Measurements from ENCODE around the gene DNAJC5G.
"Not testable (repeated sequence)": the region's sequence is repeated elsewhere in the genome, so short reads cannot be mapped to it uniquely, and the experiment has no call there.

The DNAJC5G gene

DNA sequence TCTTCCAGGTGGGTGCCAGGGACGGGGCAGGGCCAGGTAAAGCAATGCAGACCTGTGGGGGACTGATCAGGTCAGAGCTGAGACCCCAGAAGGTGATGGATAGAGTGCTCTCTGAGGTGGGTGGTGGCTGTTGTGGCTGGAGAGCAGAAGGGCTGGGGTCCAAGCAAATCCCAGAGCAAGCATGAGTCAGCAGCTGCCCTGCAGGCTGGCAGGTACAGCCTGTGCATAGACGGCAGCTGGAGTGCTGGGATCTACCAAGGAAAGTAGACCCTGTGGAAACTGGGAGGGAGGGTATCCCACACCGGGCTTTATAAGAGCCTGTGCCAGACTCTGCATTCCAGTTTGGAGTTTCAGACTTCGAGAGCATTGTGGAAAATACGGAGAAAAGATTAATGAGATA is 7.7 kb downstream of the DNAJC5G start:
- no peak for TF ChIP-seq ZNF274 (IDR thresholded peaks at IDR 0.05; ENCODE audit: low read depth, low read length)
- no peak overlapping the region for H3K4me3 ChIP-seq (ENCODE audit: low read length)

DNA sequence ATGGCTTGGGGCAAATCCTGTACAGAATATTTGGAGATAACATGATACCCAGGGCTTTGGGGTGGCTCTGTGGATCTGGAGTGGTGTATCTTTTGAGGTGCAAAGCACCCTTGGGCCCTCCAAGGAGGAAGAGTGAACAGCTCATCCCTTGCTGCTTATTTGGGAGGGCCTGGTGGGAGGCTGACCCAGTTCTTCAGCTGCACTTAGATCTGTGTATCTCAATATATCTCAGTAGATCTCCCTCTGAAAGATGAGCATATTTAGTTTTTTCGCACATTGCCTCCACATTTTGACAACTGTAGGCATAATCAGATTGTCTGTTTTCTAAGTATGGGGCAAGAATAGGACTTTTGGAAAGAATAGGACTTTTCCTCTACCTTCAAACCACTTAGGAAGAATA is 9.8 kb downstream of the DNAJC5G start:
- H3K4me3 ChIP-seq (ENCODE audit: low read length), result no peak overlapping the region
- TF ChIP-seq ZNF274 (IDR thresholded peaks at IDR 0.05; ENCODE audit: low read depth, low read length), result no peak

DNA sequence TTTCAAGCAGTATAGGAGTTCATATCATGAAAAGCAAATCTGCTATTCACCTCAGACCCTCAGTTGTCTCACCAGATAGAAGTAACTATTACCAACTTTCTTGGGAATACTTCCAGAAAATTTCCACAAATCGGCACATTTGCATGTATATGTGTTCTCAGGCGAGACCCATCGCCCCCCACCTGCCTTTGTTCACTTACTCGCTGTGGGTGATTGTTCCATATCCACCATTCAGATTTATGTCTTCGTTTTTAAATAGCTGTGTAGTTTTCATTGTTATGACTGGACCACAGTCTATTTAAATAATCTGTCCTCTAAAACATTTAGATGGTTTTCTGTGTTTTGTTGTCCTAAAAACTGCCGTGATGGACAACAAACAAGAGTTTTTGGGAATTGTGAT is 10.2 kb downstream of the DNAJC5G start:
- no peak overlapping the region for H3K4me3 ChIP-seq (ENCODE audit: low read length)
- TF ChIP-seq ZNF274 (IDR thresholded peaks at IDR 0.05; ENCODE audit: low read depth, low read length), result no peak

- TF ChIP-seq ZNF274 (IDR thresholded peaks at IDR 0.05; ENCODE audit: low read depth, low read length), result no peak
- no peak overlapping the region for H3K4me3 ChIP-seq (ENCODE audit: low read length)
Measured at GRCh38 chr2:27288610-27289009, 13.4 kb downstream of the DNAJC5G start.

- no peak overlapping the region for H3K4me3 ChIP-seq (ENCODE audit: low read length)
- TF ChIP-seq ZNF274 (IDR thresholded peaks at IDR 0.05; ENCODE audit: low read depth, low read length), result no peak
Measured at GRCh38 chr2:27290549-27290948, 15.3 kb downstream of the DNAJC5G start.

DNA sequence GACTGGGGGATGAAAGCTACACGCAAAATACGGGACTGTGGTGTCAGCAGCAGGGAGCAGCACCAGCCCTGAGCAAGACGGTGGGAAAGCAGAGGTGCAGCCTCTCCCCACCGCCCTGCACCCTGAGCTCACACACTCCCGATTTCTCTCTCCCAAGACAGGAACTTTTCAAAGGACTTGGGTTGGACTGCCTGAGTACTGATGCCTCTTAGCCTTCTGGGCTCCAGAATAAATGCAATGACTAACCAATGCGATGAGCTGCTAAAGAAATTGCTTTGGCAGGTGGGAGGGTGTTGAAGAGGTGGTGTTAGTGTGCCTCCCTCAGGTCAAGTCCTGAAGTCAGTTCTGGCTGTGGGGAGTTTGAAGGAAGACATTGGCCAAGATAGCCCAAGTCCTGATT is 16.6 kb downstream of the DNAJC5G start:
- H3K4me3 ChIP-seq (ENCODE audit: low read length), result no peak overlapping the region
- no peak for TF ChIP-seq ZNF274 (IDR thresholded peaks at IDR 0.05; ENCODE audit: low read depth, low read length)

DNA sequence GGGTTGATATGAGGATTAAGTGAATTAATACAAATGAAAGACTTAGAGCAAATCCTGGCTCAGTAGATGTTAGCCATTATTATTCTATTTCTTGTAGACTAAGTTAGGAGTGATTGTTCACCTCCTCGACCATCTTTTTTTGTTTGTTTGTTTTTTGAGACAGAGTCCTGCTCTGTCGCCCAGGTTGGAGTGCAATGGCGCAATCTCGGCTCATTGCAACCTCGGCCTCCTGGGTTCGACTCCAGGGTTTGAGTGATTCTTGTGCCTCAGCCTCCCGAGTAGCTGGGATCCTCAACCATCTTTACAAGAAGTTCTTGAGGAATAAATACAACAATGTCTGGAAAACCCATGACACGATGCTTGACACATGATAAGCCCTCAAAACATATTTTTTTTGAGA is 19.7 kb downstream of the DNAJC5G start:
- no peak for TF ChIP-seq ZNF274 (IDR thresholded peaks at IDR 0.05; ENCODE audit: low read depth, low read length)
- H3K4me3 ChIP-seq (ENCODE audit: low read length), result no peak overlapping the region

DNA sequence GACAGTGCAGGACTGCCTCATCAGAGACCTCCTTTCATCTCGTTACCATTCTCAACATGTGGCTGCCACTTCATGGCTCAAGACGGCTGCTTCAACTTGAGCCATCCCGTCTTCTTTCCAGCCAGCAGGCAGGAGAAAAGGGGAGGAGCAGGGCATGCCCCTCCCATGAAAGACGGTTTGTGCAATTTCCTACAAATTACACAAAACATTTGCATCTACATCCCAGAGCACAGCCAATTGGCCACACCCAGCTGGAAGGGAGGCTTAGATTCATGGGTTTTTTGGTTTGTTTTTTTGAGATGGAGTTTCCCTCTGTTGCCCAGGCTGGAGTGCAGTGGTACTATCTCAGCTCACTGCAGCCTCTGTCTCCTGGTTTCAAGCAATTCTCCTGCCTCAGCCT is 21.2 kb downstream of the DNAJC5G start:
- no peak for TF ChIP-seq ZNF274 (IDR thresholded peaks at IDR 0.05; ENCODE audit: low read depth, low read length)
- H3K4me3 ChIP-seq (ENCODE audit: low read length), result no peak overlapping the region

DNA sequence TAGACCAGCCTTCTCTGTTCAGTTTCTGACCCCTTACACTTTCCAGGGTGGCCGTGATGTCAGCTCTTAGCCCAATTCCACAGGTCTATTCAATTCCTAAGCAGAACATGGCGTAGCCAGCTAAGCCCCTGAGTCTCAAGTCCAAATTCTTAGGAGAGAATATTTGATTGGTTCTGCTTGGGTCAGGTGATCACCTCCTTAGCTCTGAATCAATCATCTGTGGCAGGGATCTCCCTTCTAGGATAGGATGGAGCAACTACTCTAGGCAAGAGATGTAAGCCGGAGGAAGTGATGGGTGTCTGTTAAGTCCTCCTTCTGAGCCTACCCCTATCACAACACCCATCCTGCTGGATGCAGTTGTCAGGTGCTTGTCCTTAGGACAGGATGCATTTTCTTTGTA is 22.0 kb downstream of the DNAJC5G start:
- H3K4me3 ChIP-seq (ENCODE audit: low read length), result no peak overlapping the region
- TF ChIP-seq ZNF274 (IDR thresholded peaks at IDR 0.05; ENCODE audit: low read depth, low read length), result no peak

DNA sequence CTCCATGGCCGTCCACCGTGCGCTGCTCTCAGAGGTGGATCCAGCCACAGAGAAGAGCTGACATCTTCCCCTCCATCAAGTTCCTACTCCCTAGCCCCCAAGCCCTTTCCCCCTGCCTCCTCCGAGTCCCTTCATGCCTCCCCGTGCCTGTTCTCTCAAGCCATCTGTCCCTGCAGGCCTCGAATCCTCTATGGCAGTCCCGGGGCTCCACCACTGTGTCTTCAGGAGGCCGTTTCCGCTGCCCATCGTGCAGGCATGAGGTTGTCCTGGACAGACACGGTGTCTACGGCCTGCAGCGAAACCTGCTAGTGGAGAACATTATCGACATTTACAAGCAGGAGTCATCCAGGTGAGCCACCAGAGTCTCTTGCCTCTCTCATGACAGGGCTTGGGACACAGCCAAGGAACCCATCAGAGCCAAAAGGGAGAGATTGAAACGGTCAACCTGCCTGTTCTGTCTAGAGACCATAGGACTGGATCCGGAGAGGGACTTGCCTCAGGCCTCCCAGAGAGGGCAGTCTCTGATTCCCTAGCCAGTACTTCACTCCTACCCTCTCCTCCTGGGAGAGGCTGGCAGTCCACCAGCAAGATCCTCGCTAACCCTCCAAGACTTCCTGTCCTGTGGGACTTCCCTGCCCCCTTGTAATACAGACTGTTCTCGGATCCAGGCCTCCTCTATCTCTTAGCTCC is 23.3 kb downstream of the DNAJC5G start:
- no peak for TF ChIP-seq ZNF274 (IDR thresholded peaks at IDR 0.05; ENCODE audit: low read depth, low read length)
- H3K4me3 ChIP-seq (ENCODE audit: low read length), result no peak overlapping the region

- not testable (repeated sequence) for H3K4me3 ChIP-seq (ENCODE audit: low read length)
Measured at GRCh38 chr2:27300606-27301005, 25.4 kb downstream of the DNAJC5G start.

- peak overlapping the region; percentile 24; the same call in 1 of the 2 replicates for H3K4me3 ChIP-seq (ENCODE audit: low read length)
- no peak for TF ChIP-seq ZNF274 (IDR thresholded peaks at IDR 0.05; ENCODE audit: low read depth, low read length)
Measured at GRCh38 chr2:27303093-27304025, 28.1 kb downstream of the DNAJC5G start.

DNA sequence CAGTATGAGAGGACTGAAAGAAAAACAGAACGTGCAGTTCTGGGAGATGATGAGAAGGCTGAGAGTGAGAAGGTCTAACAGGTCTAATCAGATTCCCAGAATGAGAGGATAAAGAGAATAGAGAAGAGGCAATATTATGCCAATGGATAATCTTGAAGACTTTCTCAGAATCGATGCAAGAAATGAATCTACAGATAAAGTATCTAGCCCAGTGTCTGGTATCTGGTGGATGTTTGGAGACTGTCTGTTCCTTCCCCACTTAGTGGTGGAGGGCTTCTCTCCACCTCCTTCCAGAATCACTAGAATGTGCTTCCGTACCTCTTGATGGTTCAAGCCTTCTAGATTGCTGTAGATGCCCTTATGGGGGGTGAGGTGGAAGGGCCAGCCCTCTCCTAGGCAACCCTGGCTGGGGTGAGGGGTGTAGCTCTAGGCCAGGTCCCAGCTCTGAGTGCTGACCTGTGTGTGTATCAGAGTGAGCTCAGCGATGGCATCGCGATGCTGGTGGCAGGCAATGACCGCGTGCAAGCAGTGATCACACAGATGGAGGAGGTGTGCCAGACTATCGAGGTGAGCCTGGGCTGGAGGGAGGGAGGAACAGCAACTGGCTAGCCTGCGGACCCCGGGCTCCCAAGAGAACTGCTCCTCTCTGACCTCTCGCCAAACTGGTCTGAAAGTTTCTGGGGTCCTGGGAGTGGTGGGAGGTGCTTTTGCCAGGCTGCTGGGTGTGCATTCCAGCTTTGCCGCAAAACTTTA is 29.4 kb downstream of the DNAJC5G start:
- no peak overlapping the region for H3K4me3 ChIP-seq (ENCODE audit: low read length)
- TF ChIP-seq ZNF274 (IDR thresholded peaks at IDR 0.05; ENCODE audit: low read depth, low read length), result no peak

GRCh38 chr2:27305516-27305915 is 30.3 kb downstream of the DNAJC5G start:
- TF ChIP-seq ZNF274 (IDR thresholded peaks at IDR 0.05; ENCODE audit: low read depth, low read length), result no peak
- H3K4me3 ChIP-seq (ENCODE audit: low read length), result no peak overlapping the region

All from GM08714 (cell line).